Neural crest cell (in vitro differentiated cells): ENCODE measurements around the gene MYO5A. TPM values are rescaled to one million over a fixed set of nuclear protein-coding genes. Genes with fewer than 3 reads are reported as not detected.

ENCODE experiments used
- DNase-seq: peaks from one replicate; pipeline ENCODE4 v3.0.0; 2021; ENCODE audit warnings: low read depth, mixed read lengths, low spot score
- H3K27ac Mint-ChIP-seq: one replicate; pipeline ENCODE4 v1.8.0; 2021; ENCODE audit warnings: mild to moderate bottlenecking, mixed read lengths; ENCODE audit not compliant: unreplicated experiment
- H3K27me3 Mint-ChIP-seq: 2 replicates; pipeline ENCODE4 v1.8.0; 2021; ENCODE audit warnings: low read depth, mild to moderate bottlenecking, mixed read lengths
- H3K36me3 Mint-ChIP-seq: 2 replicates; pipeline ENCODE4 v1.8.0; 2021; ENCODE audit warnings: low read depth, mild to moderate bottlenecking, mixed read lengths
- H3K4me1 Mint-ChIP-seq: 2 replicates; pipeline ENCODE4 v1.8.0; 2021; ENCODE audit warnings: mixed read lengths
- H3K4me3 Mint-ChIP-seq: one replicate; pipeline ENCODE4 v1.8.0; 2021; ENCODE audit warnings: mild to moderate bottlenecking, mixed read lengths
- H3K9me3 Mint-ChIP-seq: 2 replicates; pipeline ENCODE4 v1.8.0; 2021; ENCODE audit warnings: mixed read lengths
- CTCF ChIP-seq: fragments of 200-600 bp; sonication (generic); conservative IDR thresholded peaks from 2 replicates; pipeline ENCODE4 v1.5.0; 2021; ENCODE audit warnings: antibody characterized with exemption, mild to moderate bottlenecking
- total RNA-seq: library from RNA; stranded (reverse); gene quantifications from 2 replicates; pipeline ENCODE4 v1.2.1, GENCODE V29; 2021

The MYO5A gene
- total RNA-seq, 1 donor from 2014 or later = 29.1 TPM

- H3K27ac Mint-ChIP-seq = no peak overlapping the region
- no peak overlapping the region for H3K4me3 Mint-ChIP-seq
- H3K36me3 Mint-ChIP-seq = no peaks in the 10 kb centered on the region
- no peaks in the 10 kb centered on the region for H3K9me3 Mint-ChIP-seq
- H3K27me3 Mint-ChIP-seq = no peaks in the 10 kb centered on the region
- no peak for DNase-seq
- TF ChIP-seq CTCF = no peak
- H3K4me1 Mint-ChIP-seq = peaks cover 7% of the 10 kb centered on the region
Observed at GRCh38 chr15:52499506-52499905, 29.2 kb downstream of the MYO5A start.

- Mint-ChIP-seq H3K4me1 (peaks cover 7% of the 10 kb centered on the region), H3K9me3 (no peaks in the 10 kb centered on the region), H3K27me3 (no peaks in the 10 kb centered on the region), H3K27ac (no peak overlapping the region), H3K4me3 (no peak overlapping the region), H3K36me3 (no peaks in the 10 kb centered on the region)
- no peak for TF ChIP-seq CTCF
- DNase-seq = no peak
Observed at GRCh38 chr15:52498706-52499105, 30.0 kb downstream of the MYO5A start.

GRCh38 chr15:52496776-52497470 lies 31.8 kb downstream of the MYO5A start:
- no peaks in the 10 kb centered on the region for H3K9me3 Mint-ChIP-seq
- H3K4me1 Mint-ChIP-seq = no peaks in the 10 kb centered on the region
- H3K27me3 Mint-ChIP-seq = no peaks in the 10 kb centered on the region
- no peak overlapping the region for H3K4me3 Mint-ChIP-seq
- no peak overlapping the region for H3K27ac Mint-ChIP-seq
- H3K36me3 Mint-ChIP-seq = no peaks in the 10 kb centered on the region
- TF ChIP-seq CTCF = no peak
- no peak for DNase-seq

- Mint-ChIP-seq H3K4me3 (no peak overlapping the region), H3K9me3 (no peaks in the 10 kb centered on the region), H3K27ac (no peak overlapping the region), H3K4me1 (no peaks in the 10 kb centered on the region), H3K36me3 (no peaks in the 10 kb centered on the region), H3K27me3 (no peaks in the 10 kb centered on the region)
- TF ChIP-seq CTCF = no peak
- DNase-seq = no peak
Observed at GRCh38 chr15:52496175-52496574, 32.5 kb downstream of the MYO5A start.

- H3K27me3 Mint-ChIP-seq = no peaks in the 10 kb centered on the region
- no peak for TF ChIP-seq CTCF
- no peaks in the 10 kb centered on the region for H3K9me3 Mint-ChIP-seq
- H3K36me3 Mint-ChIP-seq = no peaks in the 10 kb centered on the region
- no peak overlapping the region for H3K27ac Mint-ChIP-seq
- H3K4me1 Mint-ChIP-seq = no peaks in the 10 kb centered on the region
- DNase-seq = no peak
- no peak overlapping the region for H3K4me3 Mint-ChIP-seq
Observed at GRCh38 chr15:52495125-52495524, 33.6 kb downstream of the MYO5A start.
